K562 (cell line): Measurements from ENCODE around the gene THEMIS.

Experiments used
- NFRKB ChIP-seq: fragments of 450-650 bp; IDR thresholded peaks from 2 replicates; pipeline ENCODE4 v1.6.1; 2016; ENCODE audit warnings: low read depth
- RAD21 ChIP-seq, 2 experiments: fragments of 250-450 bp in 1 of 2; fragments of 450-650 bp in 1 of 2; sonication (Bioruptor Pico) in 1 of 2; formaldehyde crosslinking in 1 of 2; IDR thresholded peaks in 1 of 2; conservative IDR thresholded peaks in 1 of 2; 2 replicates each; pipeline versions ENCODE4 v1.4.0 to v1.8.0; 2020 to 2022; ENCODE audit warnings: mild to moderate bottlenecking in 2 of 2, moderate library complexity in 1 of 2
- TF ChIP-seq, protein P1 (sequence below), 3 experiments: IDR thresholded peaks in 2 of 3; conservative IDR thresholded peaks in 1 of 3; 2 replicates each; pipeline ENCODE4 v1.5.1; 2011 to 2012; ENCODE audit warnings: low read length in 3 of 3, mild to moderate bottlenecking in 3 of 3, control low read depth in 2 of 3, improper control_type of control experiment in 1 of 3, inconsistent platforms in 1 of 3, low read depth in 1 of 3, mixed read lengths in 1 of 3, moderate library complexity in 1 of 3; ENCODE audit not compliant: insufficient read depth in 2 of 3

DNA sequence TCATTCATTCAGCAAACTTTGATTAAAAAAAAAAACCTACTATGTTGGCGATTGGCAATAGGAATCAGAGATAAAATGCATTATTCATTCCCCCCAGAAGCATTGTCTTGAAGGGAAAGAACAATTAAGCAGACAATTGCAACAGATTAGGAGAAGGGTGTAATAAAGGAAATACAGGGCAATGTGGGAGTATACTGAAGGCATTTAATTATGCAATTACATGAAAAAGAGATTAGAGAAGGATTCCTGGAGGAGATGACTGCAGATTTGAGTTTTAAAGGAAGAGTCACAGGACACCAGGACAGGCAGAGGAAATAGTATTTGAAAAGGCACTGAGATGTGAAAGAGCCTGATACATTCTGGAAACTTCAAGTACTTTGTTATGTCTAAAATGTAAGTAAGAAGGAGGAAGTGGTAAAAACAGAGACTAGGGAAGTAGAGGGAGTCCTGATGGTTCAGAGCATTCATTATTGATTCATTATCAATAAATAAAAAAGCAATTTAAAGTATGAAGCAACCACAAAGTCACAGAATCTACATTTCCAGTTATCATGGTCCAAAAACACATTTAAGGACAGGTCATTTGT is 43.7 kb downstream of the THEMIS start:
- TF ChIP-seq NFRKB (no peak), RAD21 (CRISPR knock-in tag; conservative IDR thresholded peaks at IDR 0.05 in 1 of 2, IDR thresholded peaks at IDR 0.05 in 1 of 2) (no peak)
- TF ChIP-seq, protein P1, sequence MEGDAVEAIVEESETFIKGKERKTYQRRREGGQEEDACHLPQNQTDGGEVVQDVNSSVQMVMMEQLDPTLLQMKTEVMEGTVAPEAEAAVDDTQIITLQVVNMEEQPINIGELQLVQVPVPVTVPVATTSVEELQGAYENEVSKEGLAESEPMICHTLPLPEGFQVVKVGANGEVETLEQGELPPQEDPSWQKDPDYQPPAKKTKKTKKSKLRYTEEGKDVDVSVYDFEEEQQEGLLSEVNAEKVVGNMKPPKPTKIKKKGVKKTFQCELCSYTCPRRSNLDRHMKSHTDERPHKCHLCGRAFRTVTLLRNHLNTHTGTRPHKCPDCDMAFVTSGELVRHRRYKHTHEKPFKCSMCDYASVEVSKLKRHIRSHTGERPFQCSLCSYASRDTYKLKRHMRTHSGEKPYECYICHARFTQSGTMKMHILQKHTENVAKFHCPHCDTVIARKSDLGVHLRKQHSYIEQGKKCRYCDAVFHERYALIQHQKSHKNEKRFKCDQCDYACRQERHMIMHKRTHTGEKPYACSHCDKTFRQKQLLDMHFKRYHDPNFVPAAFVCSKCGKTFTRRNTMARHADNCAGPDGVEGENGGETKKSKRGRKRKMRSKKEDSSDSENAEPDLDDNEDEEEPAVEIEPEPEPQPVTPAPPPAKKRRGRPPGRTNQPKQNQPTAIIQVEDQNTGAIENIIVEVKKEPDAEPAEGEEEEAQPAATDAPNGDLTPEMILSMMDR (IDR thresholded peaks at IDR 0.05 in 2 of 3, conservative IDR thresholded peaks at IDR 0.05 in 1 of 3; ENCODE audit: insufficient read depth in 2 of 3, low read depth in 1 of 3, low read length in 3 of 3), result no peak
